SK-N-SH (cell line): Measurements from ENCODE around the gene DGKI. TPM values are rescaled to one million over a fixed set of nuclear protein-coding genes. Genes with fewer than 3 reads are reported as not detected.

Experiments
- CTCF ChIA-PET: fragments of 300-600, 350-600 bp; formaldehyde crosslinking; extraction: SDS; loops from one replicate; lab custom pipeline; 2021; lab: Yijun Ruan, JAX
- POLR2A ChIA-PET: fragments of 350-600 bp; sonication (Branson Sonifier 250); formaldehyde crosslinking; extraction: SDS; loops from one replicate; lab custom pipeline; 2020; ENCODE audit warnings: antibody characterized with exemption, inconsistent platforms; lab: Yijun Ruan, JAX
- DNase-seq: peaks from one replicate; pipeline ENCODE4 v3.0.0; 2012
- H2AFZ ChIP-seq: fragments of 200-600 bp; sonication (generic); 2 replicates; pipeline ENCODE4 v1.8.1; 2016; ENCODE audit warnings: antibody characterized with exemption, mild to moderate bottlenecking, low read depth
- H3F3A ChIP-seq: fragments of 200-600 bp; sonication (generic); replicated peaks from 2 replicates; pipeline ENCODE3; 2016; ENCODE audit warnings: antibody characterized with exemption, mild to moderate bottlenecking; ENCODE audit not compliant: insufficient read depth
- H3K27ac ChIP-seq, 2 experiments: fragments of 200-500 bp in 1 of 2; fragments of 200-600 bp in 1 of 2; sonication (Bioruptor generic) in 1 of 2; sonication (generic), shearing (Covaris generic) in 1 of 2; 2 replicates each; pipeline versions ENCODE4 v1.5.1 to v1.6.1; 2014 to 2016; ENCODE audit warnings: low read depth in 2 of 2, inconsistent platforms in 1 of 2, low read length in 1 of 2, mild to moderate bottlenecking in 1 of 2, mixed read lengths in 1 of 2
- H3K27me3 ChIP-seq: fragments of 200-600 bp; sonication (generic), shearing (Covaris generic); 2 replicates; pipeline ENCODE4 v1.6.1; 2016; ENCODE audit warnings: mixed run types; ENCODE audit not compliant: insufficient read depth
- H3K36me3 ChIP-seq, 2 experiments: fragments of 200-500 bp in 1 of 2; fragments of 200-600 bp in 1 of 2; sonication (Bioruptor generic) in 1 of 2; sonication (generic) in 1 of 2; replicated peaks in 1 of 2; 2 replicates each; pipeline versions ENCODE3 to v1.5.1; 2014 to 2016; ENCODE audit warnings: low read length in 1 of 2, mild to moderate bottlenecking in 1 of 2; ENCODE audit not compliant: insufficient read depth in 2 of 2, control insufficient read depth in 1 of 2
- H3K4me1 ChIP-seq, 2 experiments: fragments of 200-500 bp in 1 of 2; fragments of 200-600 bp in 1 of 2; sonication (Bioruptor generic) in 1 of 2; sonication (generic), shearing (Covaris generic) in 1 of 2; 2 replicates each; pipeline versions ENCODE4 v1.5.1 to v1.6.1; 2014 to 2016; ENCODE audit warnings: low read depth in 1 of 2, low read length in 1 of 2, mixed run types in 1 of 2; ENCODE audit not compliant: insufficient read depth in 2 of 2, control insufficient read depth in 1 of 2
- H3K4me2 ChIP-seq: fragments of 200-600 bp; sonication (generic), shearing (Covaris generic); 2 replicates; pipeline ENCODE4 v1.6.1; 2017; ENCODE audit warnings: mixed run types
- H3K4me3 ChIP-seq, 2 experiments: fragments of 200-500 bp in 1 of 2; fragments of 200-600 bp in 1 of 2; sonication (Bioruptor generic) in 1 of 2; sonication (generic), shearing (Covaris generic) in 1 of 2; 2 replicates each; pipeline versions ENCODE4 v1.5.1 to v1.8.1; 2014 to 2016; ENCODE audit warnings: low read depth in 2 of 2, inconsistent platforms in 1 of 2, low read length in 1 of 2, mild to moderate bottlenecking in 1 of 2, mixed read lengths in 1 of 2, moderate library complexity in 1 of 2
- H3K79me2 ChIP-seq: fragments of 200-600 bp; sonication (generic); 2 replicates; pipeline ENCODE4 v1.8.1; 2017; ENCODE audit warnings: mild to moderate bottlenecking; ENCODE audit not compliant: insufficient read depth
- H3K9ac ChIP-seq: fragments of 200-600 bp; sonication (generic); 2 replicates; pipeline ENCODE4 v1.6.1; 2017; ENCODE audit warnings: mixed run types
- H3K9me2 ChIP-seq: fragments of 200-600 bp; sonication (generic); 2 replicates; pipeline ENCODE4 v1.6.1; 2017; ENCODE audit warnings: mixed run types
- H3K9me3 ChIP-seq: fragments of 200-600 bp; sonication (generic); 2 replicates; pipeline ENCODE4 v1.6.1; 2017; ENCODE audit warnings: mixed run types, mild to moderate bottlenecking, moderate library complexity
- H4K20me1 ChIP-seq: fragments of 200-600 bp; sonication (generic); 2 replicates; pipeline ENCODE4 v1.6.1; 2017; ENCODE audit warnings: mild to moderate bottlenecking, mixed run types; ENCODE audit not compliant: insufficient read depth
- EZH2phosphoT487 ChIP-seq: fragments of 200-600 bp; sonication (generic); IDR thresholded peaks from 2 replicates; pipeline ENCODE4 v1.6.1; 2017; ENCODE audit warnings: low read depth, mixed run types, mild to moderate bottlenecking, antibody characterized with exemption, moderate library complexity, borderline replicate concordance
- FOXJ3 ChIP-seq: sonication (generic); formaldehyde crosslinking; IDR thresholded peaks from 2 replicates; pipeline ENCODE4 v1.5.1; 2020; ENCODE audit warnings: mild to moderate bottlenecking, missing genetic modification reagents
- FOXM1 ChIP-seq: IDR thresholded peaks from 2 replicates; pipeline ENCODE4 v1.4.0; 2012; ENCODE audit warnings: low read depth, mild to moderate bottlenecking
- MXI1 ChIP-seq: IDR thresholded peaks from 2 replicates; pipeline ENCODE4 v1.6.1; 2012; ENCODE audit warnings: mild to moderate bottlenecking, low read depth, low read length, improper control_type of control experiment
- NRF1 ChIP-seq: IDR thresholded peaks from 2 replicates; pipeline ENCODE4 v1.6.1; 2012; ENCODE audit warnings: low read depth, mild to moderate bottlenecking, low read length
- POLR2AphosphoS5 ChIP-seq: IDR thresholded peaks from 2 replicates; pipeline ENCODE4 v1.6.1; 2012; ENCODE audit warnings: low read depth, low read length
- RAD21 ChIP-seq: IDR thresholded peaks from 2 replicates; pipeline ENCODE4 v1.6.1; 2012; ENCODE audit warnings: mild to moderate bottlenecking, low read length
- RCOR1 ChIP-seq: fragments of 150-350 bp; IDR thresholded peaks from 2 replicates; pipeline ENCODE4 v1.6.1; 2017; ENCODE audit warnings: antibody characterized with exemption, low read length
- RFX5 ChIP-seq: IDR thresholded peaks from 2 replicates; pipeline ENCODE4 v1.6.1; 2012; ENCODE audit warnings: mild to moderate bottlenecking, improper control_type of control experiment, low read length
- RXRA ChIP-seq: IDR thresholded peaks from 2 replicates; pipeline ENCODE4 v1.4.0; 2012; ENCODE audit warnings: low read depth, mild to moderate bottlenecking, borderline replicate concordance
- SIN3A ChIP-seq: IDR thresholded peaks from 2 replicates; pipeline ENCODE4 v1.6.1; 2012; ENCODE audit warnings: low read depth, mild to moderate bottlenecking, low read length, moderate library complexity, borderline replicate concordance
- SMC3 ChIP-seq: IDR thresholded peaks from 2 replicates; pipeline ENCODE4 v1.6.1; 2012; ENCODE audit warnings: low read depth, low read length, improper control_type of control experiment
- TAF1 ChIP-seq: IDR thresholded peaks from 2 replicates; pipeline ENCODE4 v1.6.1; 2012; ENCODE audit warnings: low read depth, mild to moderate bottlenecking, low read length, moderate library complexity, borderline replicate concordance
- TEAD4 ChIP-seq: IDR thresholded peaks from 2 replicates; pipeline ENCODE4 v1.4.0; 2012; ENCODE audit warnings: mild to moderate bottlenecking, borderline replicate concordance; ENCODE audit not compliant: insufficient read depth
- USF1 ChIP-seq: IDR thresholded peaks from 2 replicates; pipeline ENCODE4 v1.4.0; 2012; ENCODE audit warnings: low read depth, borderline replicate concordance
- WGBS: methylation state at CpG from one replicate; pipeline ENCODE4 v1.1.6; 2017; ENCODE audit warnings: low lambda C conversion rate; 5-methylcytosine and 5-hydroxymethylcytosine counted together
- polyA plus RNA-seq, 3 experiments: library from polyadenylated mRNA; depleted of rRNA; stranded (reverse); fragments of >200 nt; gene quantifications; 2 replicates each; pipeline ENCODE4 v1.2.3, GENCODE V29; 2012
- TF ChIP-seq, protein P1 (sequence below): IDR thresholded peaks from 2 replicates; pipeline ENCODE4 v1.4.0; 2012; ENCODE audit warnings: low read depth, borderline replicate concordance
- TF ChIP-seq, protein P2 (sequence below): IDR thresholded peaks from 2 replicates; pipeline ENCODE4 v1.6.1; 2012; ENCODE audit warnings: mild to moderate bottlenecking, low read depth, low read length, moderate library complexity

DGKI gene
- polyA plus RNA-seq, 1 of the 3 experiments (the other 2 are of a cell fraction) = 1.3 TPM

DNA sequence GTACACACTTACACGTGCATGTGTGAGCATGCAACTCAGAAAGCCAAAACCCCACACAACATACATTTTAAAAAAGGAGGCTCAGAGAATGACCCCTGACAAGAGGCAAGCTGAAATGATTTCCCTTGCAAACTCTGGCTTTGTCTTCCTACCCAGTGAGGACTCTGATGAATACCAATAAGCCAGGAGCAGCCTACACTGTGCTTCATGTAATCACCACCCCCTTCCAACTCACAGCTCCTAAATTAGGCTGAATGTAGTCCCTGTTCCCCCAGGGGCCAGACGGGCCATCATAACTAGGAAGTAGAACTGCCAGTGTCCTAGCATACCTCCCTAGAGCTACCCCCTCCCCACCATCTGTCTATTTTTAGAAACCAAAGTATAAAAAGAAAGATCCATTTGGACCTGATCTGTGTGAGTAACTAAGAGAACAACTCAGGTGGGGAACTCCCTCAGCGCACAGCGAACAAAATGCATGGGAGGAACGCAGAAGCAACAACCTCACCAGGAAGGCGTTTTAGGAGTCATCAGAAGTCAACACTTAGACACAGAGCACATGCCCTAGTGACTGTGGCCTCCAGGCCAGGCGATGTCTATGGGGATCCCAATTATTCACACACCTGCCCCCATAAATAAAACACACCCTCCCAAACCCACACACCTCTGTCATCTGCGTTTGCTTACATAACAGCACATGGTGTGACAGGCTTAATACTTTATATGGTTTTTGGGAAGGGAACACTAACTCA, 1.9 kb downstream of the DGKI start:
- peaks cover 15% of the 10 kb centered on the region for H3F3A ChIP-seq
- H3K9me3 ChIP-seq = no peaks in the 10 kb centered on the region
- H3K36me3 ChIP-seq = peaks cover 6% of the 10 kb centered on the region in 2 experiments
- no peaks in the 10 kb centered on the region for H3K9me2 ChIP-seq
- peaks cover 8 to 42% of the 10 kb centered on the region in 2 experiments for H3K4me1 ChIP-seq
- H3K4me2 ChIP-seq = peak overlapping the region; percentile 78
- WGBS = 96% methylated on average over 8 of the region's 8 CpGs
- no peak for DNase-seq
- no peaks in the 10 kb centered on the region for H4K20me1 ChIP-seq
- peak overlapping the region in 1 of 2 experiments; percentile 61; a peak in 1 of 4 replicates for H3K4me3 ChIP-seq
- H3K79me2 ChIP-seq = peaks cover 37% of the 10 kb centered on the region
- peak overlapping the region in 1 of 2 experiments; percentile 16; a peak in 2 of 4 replicates for H3K27ac ChIP-seq
- no peaks in the 10 kb centered on the region for H3K27me3 ChIP-seq
- H2AFZ ChIP-seq = no peak overlapping the region
- POLR2A ChIA-PET = interaction anchor here (0.7 kb wide), 2 partner anchors 96 to 177 kb away, joined by 3 read pairs; no protein-coding TSS in a partner anchor
- no peak for TF ChIP-seq FOXJ3
- no peak for TF ChIP-seq SMC3
- no peak for TF ChIP-seq RAD21
- TF ChIP-seq MXI1 = no peak
- TF ChIP-seq POLR2AphosphoS5 = no peak
- TF ChIP-seq RCOR1 = no peak
- no peak for TF ChIP-seq USF1
- TF ChIP-seq NRF1 = no peak
- no peak for TF ChIP-seq TAF1
- CTCF ChIA-PET = interaction anchor here (0.7 to 4.2 kb wide), 7 partner anchors 10 to 239 kb away, joined by 3 to 27 read pairs (median 3); partner anchors contain the start of gene CREB3L2
- H3K9ac ChIP-seq = no peak overlapping the region

GRCh38 chr7:137839903-137840779, 6.6 kb downstream of the DGKI start:
- no peak overlapping the region for H3K9ac ChIP-seq
- H2AFZ ChIP-seq = no peak overlapping the region
- no peak overlapping the region for H3K4me3 ChIP-seq
- H4K20me1 ChIP-seq = no peaks in the 10 kb centered on the region
- peaks cover 8% of the 10 kb centered on the region for H3F3A ChIP-seq
- peaks cover 6 to 11% of the 10 kb centered on the region in 2 experiments for H3K36me3 ChIP-seq
- H3K4me1 ChIP-seq = peaks cover 6 to 25% of the 10 kb centered on the region in 2 experiments; a peak in 3 of 4 replicates
- H3K27ac ChIP-seq = no peak overlapping the region
- no peaks in the 10 kb centered on the region for H3K9me2 ChIP-seq
- ChIA-PET POLR2A (interaction anchor here (1.1 kb wide), 1 partner anchor 19 kb away, joined by 4 read pairs; no protein-coding TSS in a partner anchor), CTCF (interaction anchor here (0.9 to 2.9 kb wide), 10 partner anchors 9 to 234 kb away, joined by 3 to 11 read pairs (median 4); partner anchors contain the start of gene CREB3L2)
- peaks cover 38% of the 10 kb centered on the region; the same call in 1 of the 2 replicates for H3K79me2 ChIP-seq
- TF ChIP-seq, protein P1, sequence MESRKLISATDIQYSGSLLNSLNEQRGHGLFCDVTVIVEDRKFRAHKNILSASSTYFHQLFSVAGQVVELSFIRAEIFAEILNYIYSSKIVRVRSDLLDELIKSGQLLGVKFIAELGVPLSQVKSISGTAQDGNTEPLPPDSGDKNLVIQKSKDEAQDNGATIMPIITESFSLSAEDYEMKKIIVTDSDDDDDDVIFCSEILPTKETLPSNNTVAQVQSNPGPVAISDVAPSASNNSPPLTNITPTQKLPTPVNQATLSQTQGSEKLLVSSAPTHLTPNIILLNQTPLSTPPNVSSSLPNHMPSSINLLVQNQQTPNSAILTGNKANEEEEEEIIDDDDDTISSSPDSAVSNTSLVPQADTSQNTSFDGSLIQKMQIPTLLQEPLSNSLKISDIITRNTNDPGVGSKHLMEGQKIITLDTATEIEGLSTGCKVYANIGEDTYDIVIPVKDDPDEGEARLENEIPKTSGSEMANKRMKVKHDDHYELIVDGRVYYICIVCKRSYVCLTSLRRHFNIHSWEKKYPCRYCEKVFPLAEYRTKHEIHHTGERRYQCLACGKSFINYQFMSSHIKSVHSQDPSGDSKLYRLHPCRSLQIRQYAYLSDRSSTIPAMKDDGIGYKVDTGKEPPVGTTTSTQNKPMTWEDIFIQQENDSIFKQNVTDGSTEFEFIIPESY = no peak
- TF ChIP-seq RXRA (no peak), RAD21 (no peak), SIN3A (no peak), TEAD4 (no peak), FOXM1 (no peak), EZH2phosphoT487 (no peak), RFX5 (no peak)
- TF ChIP-seq, protein P2, sequence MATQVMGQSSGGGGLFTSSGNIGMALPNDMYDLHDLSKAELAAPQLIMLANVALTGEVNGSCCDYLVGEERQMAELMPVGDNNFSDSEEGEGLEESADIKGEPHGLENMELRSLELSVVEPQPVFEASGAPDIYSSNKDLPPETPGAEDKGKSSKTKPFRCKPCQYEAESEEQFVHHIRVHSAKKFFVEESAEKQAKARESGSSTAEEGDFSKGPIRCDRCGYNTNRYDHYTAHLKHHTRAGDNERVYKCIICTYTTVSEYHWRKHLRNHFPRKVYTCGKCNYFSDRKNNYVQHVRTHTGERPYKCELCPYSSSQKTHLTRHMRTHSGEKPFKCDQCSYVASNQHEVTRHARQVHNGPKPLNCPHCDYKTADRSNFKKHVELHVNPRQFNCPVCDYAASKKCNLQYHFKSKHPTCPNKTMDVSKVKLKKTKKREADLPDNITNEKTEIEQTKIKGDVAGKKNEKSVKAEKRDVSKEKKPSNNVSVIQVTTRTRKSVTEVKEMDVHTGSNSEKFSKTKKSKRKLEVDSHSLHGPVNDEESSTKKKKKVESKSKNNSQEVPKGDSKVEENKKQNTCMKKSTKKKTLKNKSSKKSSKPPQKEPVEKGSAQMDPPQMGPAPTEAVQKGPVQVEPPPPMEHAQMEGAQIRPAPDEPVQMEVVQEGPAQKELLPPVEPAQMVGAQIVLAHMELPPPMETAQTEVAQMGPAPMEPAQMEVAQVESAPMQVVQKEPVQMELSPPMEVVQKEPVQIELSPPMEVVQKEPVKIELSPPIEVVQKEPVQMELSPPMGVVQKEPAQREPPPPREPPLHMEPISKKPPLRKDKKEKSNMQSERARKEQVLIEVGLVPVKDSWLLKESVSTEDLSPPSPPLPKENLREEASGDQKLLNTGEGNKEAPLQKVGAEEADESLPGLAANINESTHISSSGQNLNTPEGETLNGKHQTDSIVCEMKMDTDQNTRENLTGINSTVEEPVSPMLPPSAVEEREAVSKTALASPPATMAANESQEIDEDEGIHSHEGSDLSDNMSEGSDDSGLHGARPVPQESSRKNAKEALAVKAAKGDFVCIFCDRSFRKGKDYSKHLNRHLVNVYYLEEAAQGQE = no peak
- no peaks in the 10 kb centered on the region for H3K9me3 ChIP-seq
- DNase-seq = no peak
- 88% methylated on average over 6 of the region's 6 CpGs for WGBS
- H3K27me3 ChIP-seq = no peaks in the 10 kb centered on the region
- no peak overlapping the region for H3K4me2 ChIP-seq
